ENCODE measurements around the gene SLC38A7.

DNA sequence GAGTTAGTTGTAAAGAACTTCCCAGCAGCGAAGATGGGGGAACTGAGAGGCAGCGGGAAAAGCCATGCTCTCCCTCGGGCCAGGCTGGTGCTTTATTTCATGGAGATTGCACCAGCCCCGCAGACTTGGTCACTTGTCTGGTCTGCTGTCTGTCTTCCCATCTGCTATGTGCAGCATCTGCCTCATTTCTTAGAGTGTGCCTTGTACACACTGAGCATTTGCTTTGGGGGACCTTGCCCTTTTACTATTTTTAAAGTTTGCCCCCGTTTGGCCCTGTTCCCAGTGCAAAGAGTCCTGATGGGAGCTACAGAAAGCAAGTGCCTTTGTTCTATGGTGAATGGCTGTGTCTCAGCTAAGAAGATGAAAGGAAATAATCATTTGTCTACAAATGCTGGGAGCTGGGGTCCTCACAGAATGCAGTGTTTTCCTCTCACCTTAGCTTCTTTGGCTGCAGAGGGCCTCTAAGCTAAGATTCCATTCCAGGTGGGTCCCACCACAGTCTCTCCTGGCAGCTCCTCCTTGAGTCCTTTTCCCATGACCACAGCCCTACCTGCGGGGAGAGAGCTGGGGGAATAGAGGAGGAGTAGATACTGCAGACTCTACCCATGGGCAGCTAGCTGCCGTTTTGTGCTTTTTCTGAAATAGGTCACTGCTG, 29.9 kb downstream of the SLC38A7 start:
- no peak for TF ChIP-seq CTCF (conservative IDR thresholded peaks at IDR 0.05; ENCODE audit: low read length)
- TF ChIP-seq EZH2phosphoT487 (IDR thresholded peaks at IDR 0.05; ENCODE audit: borderline replicate concordance, low read depth, low read length), result no peak
